Effector memory CD4-positive, alpha-beta T cell (primary cell): ENCODE measurements around the gene MAT1A.

Experiments
- DNase-seq, 3 donors: peaks; one replicate each; pipeline ENCODE4 v3.0.0-alpha.2; 2020
- H3K27ac ChIP-seq: 2 replicates; pipeline ENCODE4 v1.7.0; 2013; ENCODE audit warnings: mild to moderate bottlenecking, low read length, moderate library complexity; ENCODE audit not compliant: insufficient read depth, poor library complexity, severe bottlenecking
- H3K27me3 ChIP-seq: replicated peaks from 2 replicates; pipeline ENCODE4 v1.7.0; 2013; ENCODE audit warnings: mild to moderate bottlenecking, low read length; ENCODE audit not compliant: insufficient read depth, control insufficient read depth, poor library complexity, severe bottlenecking
- H3K36me3 ChIP-seq: 2 replicates; pipeline ENCODE4 v1.7.0; 2013; ENCODE audit warnings: mild to moderate bottlenecking, low read length, moderate library complexity; ENCODE audit not compliant: control insufficient read depth, insufficient read depth
- H3K4me1 ChIP-seq: 2 replicates; pipeline ENCODE4 v1.7.0; 2013; ENCODE audit warnings: low read length, mild to moderate bottlenecking; ENCODE audit not compliant: control insufficient read depth, insufficient read depth, poor library complexity, severe bottlenecking
- H3K4me3 ChIP-seq: 2 replicates; pipeline ENCODE4 v1.7.0; 2013; ENCODE audit warnings: low read length, low read depth, mild to moderate bottlenecking; ENCODE audit not compliant: insufficient read depth, poor library complexity, severe bottlenecking
- H3K9me3 ChIP-seq: 2 replicates; pipeline ENCODE4 v1.7.0; 2013; ENCODE audit warnings: mild to moderate bottlenecking, low read length, moderate library complexity; ENCODE audit not compliant: control insufficient read depth
- total RNA-seq, 3 donors: gene quantifications; one replicate each; lab custom pipeline; 2026; lab: John Stamatoyannopoulos, UW

MAT1A gene
- total RNA-seq = 0 reads per million in 3 donors

- no peak for DNase-seq
- H3K4me3 ChIP-seq = no peak within 1 kb of the TSS
These were observed at the start of gene MAT1A for GRCh38 chr10:80289451-80290287. MAT1A (minus strand) TSS chr10:80289658; CDS start chr10:80289423, 235 bp downstream.

DNA sequence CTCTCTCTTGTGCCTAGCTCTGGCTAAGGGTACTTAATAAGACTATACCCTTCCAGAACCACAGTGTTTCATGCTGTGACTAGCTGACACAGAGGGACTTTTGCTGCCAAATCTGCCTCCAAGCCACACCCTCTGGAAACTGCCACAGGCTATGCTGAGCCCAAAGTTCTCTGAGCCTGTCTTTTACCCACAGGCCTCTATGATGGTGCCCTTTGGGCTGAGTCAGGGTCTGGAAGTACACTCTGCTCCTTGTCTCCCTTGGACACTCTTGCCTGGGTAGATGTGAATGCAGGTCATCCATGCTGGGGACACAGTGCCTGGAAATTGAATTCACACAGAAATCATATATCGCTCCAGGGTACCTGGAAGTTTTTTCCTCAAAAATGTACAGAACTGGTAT lies 44.5 kb upstream of the MAT1A start:
- H3K36me3 ChIP-seq = no peaks in the 10 kb centered on the region
- no peaks in the 10 kb centered on the region for H3K4me1 ChIP-seq
- no peak overlapping the region for H3K27ac ChIP-seq
- H3K27me3 ChIP-seq = no peaks in the 10 kb centered on the region
- no peaks in the 10 kb centered on the region for H3K9me3 ChIP-seq
- no peak for DNase-seq
- no peak overlapping the region for H3K4me3 ChIP-seq

More at GRCh38 chr10:80289451-80290287, at the start of gene MAT1A:
- Histone ChIP-seq H3K4me1 (no peaks in the 10 kb centered on the region), H3K9me3 (no peaks in the 10 kb centered on the region), H3K27ac (no peak within 1 kb of the TSS), H3K36me3 (no peaks in the 10 kb centered on the region), H3K27me3 (peaks cover 4% of the 10 kb centered on the region)

GRCh38 chr10:80324891-80325364 lies 35.5 kb upstream of the MAT1A start:
- no peaks in the 10 kb centered on the region for H3K36me3 ChIP-seq
- H3K4me1 ChIP-seq = no peaks in the 10 kb centered on the region
- no peak overlapping the region for H3K27ac ChIP-seq
- H3K27me3 ChIP-seq = no peaks in the 10 kb centered on the region
- no peak overlapping the region for H3K4me3 ChIP-seq
- no peaks in the 10 kb centered on the region for H3K9me3 ChIP-seq
- no peak for DNase-seq

DNA sequence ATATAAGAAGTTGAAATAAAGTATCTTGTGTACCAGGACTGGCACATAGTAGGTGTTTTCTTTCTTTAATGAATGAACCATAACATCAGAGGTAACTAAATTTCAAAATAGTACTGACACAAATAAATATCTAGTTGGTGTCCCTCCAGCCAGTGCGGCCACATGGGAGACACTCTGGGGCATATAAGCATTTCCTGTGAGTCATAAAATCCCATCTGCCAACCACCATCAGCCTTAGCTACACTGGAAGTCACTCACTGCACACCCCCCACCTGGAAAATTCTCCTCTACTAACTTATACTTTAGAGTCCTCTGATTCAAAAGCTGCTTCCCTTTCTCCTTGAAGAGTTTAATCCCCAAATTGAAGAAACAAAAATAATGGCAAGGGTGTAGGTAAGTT lies 34.6 kb upstream of the MAT1A start:
- no peaks in the 10 kb centered on the region for H3K27me3 ChIP-seq
- DNase-seq = no peak
- no peak overlapping the region for H3K4me3 ChIP-seq
- H3K36me3 ChIP-seq = no peaks in the 10 kb centered on the region
- no peak overlapping the region for H3K27ac ChIP-seq
- no peaks in the 10 kb centered on the region for H3K9me3 ChIP-seq
- no peaks in the 10 kb centered on the region for H3K4me1 ChIP-seq

GRCh38 chr10:80323311-80323710 lies 33.9 kb upstream of the MAT1A start:
- no peaks in the 10 kb centered on the region for H3K4me1 ChIP-seq
- H3K4me3 ChIP-seq = no peak overlapping the region
- no peak overlapping the region for H3K27ac ChIP-seq
- H3K36me3 ChIP-seq = no peaks in the 10 kb centered on the region
- no peaks in the 10 kb centered on the region for H3K9me3 ChIP-seq
- DNase-seq = no peak
- no peaks in the 10 kb centered on the region for H3K27me3 ChIP-seq

GRCh38 chr10:80322711-80323110 lies 33.3 kb upstream of the MAT1A start:
- Histone ChIP-seq H3K9me3 (no peaks in the 10 kb centered on the region), H3K4me1 (no peaks in the 10 kb centered on the region), H3K27ac (no peak overlapping the region), H3K4me3 (no peak overlapping the region), H3K36me3 (no peaks in the 10 kb centered on the region), H3K27me3 (no peaks in the 10 kb centered on the region)
- no peak for DNase-seq

DNA sequence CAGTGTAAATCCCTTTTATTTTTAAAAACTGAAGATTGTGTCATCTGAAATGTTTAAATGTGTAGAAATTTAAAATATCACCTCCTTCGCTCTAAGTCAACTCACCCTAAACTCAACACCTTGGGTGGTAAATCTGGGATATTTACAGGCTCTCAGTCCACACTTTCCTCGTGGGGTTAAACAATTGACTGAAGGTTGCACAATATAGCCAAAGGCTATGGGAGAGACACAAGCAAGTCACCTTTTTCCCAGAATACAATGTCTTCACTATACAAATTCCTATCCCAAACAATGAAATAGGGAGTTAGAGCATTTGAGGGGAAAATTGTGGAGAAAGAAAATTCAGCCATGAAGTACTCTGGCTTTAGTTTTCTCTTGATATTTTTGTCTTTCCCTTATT lies 32.7 kb upstream of the MAT1A start:
- Histone ChIP-seq H3K4me1 (no peaks in the 10 kb centered on the region), H3K36me3 (no peaks in the 10 kb centered on the region)
- DNase-seq = no peak

DNA sequence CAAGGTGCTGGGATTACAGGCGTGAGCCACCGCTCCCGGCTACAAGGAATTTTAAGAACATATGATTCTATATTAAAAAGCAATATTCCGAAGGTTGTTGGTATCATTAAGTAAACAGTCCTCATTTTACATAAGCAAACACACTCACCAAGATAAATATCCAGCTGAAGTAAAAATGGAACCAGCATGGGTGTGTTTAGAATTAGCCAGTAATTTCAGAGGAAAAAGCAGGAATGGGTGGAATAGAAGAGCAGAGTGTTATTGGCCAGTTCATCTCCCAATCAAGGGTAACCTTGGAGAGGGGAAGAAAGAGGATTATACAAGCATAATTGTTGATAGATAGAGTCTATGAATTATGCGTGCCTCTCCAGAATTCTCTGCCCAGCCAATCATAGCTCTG lies 31.7 kb upstream of the MAT1A start:
- H3K36me3 ChIP-seq = no peaks in the 10 kb centered on the region

More for the DNA sequence above, 32.7 kb upstream of the MAT1A start:
- no peaks in the 10 kb centered on the region for H3K9me3 ChIP-seq
- H3K27me3 ChIP-seq = no peaks in the 10 kb centered on the region
- H3K4me3 ChIP-seq = no peak overlapping the region
- H3K27ac ChIP-seq = no peak overlapping the region

DNA sequence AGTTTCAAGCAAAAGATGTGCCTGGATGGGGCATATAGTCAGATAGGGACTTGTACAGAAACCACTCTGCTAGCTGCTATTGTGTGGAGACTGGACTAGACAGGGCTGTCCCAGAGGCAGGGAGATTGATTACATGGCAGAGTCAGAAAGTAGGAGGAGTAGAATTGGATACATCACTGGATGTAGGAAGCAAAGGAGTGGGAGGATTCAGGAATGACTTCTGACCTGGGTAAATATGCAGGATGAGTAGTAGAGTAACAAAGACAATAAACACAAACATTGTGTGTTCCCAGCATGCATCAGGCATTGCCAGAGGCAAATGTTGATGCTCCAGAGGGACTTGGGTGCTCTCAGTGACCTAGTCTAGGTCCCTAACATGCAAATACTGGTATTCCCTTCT lies 30.9 kb upstream of the MAT1A start:
- no peaks in the 10 kb centered on the region for H3K9me3 ChIP-seq

More for the DNA sequence above, 31.7 kb upstream of the MAT1A start:
- no peak overlapping the region for H3K4me3 ChIP-seq
- H3K4me1 ChIP-seq = no peaks in the 10 kb centered on the region
- H3K27me3 ChIP-seq = no peaks in the 10 kb centered on the region
- no peak overlapping the region for H3K27ac ChIP-seq
- DNase-seq = no peak
- H3K9me3 ChIP-seq = no peaks in the 10 kb centered on the region

DNA sequence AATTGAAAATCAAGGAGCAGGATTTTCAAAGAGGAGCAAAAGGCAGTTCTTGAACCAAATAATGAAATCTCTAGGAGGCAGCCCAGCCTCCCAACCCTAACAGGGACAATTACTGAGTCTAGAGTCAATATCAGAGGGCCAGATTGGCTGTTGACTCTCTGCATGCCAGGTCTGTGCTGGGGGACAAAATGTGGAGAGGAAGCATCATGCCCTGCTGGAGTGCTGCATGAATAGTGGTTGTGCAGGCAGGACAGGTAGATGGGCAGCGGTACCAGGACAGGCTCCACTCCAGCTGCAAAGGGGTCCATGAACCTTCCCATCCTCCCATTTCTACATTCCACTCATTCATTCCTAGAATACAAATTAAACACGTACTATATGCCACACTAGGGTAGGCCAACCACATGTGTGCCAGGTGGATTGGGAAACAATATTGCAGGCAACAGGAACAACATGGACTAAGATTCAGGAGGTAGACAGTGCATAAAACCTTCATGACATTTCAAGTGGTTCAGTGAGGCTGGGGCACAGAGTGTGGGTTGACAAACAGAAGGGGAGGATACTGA lies 30.4 kb upstream of the MAT1A start:
- Histone ChIP-seq H3K9me3 (no peaks in the 10 kb centered on the region), H3K4me1 (no peaks in the 10 kb centered on the region), H3K27ac (no peak overlapping the region), H3K27me3 (no peaks in the 10 kb centered on the region), H3K36me3 (no peaks in the 10 kb centered on the region), H3K4me3 (no peak overlapping the region)
- no peak for DNase-seq

More for the DNA sequence above, 30.9 kb upstream of the MAT1A start:
- no peak overlapping the region for H3K4me3 ChIP-seq
- H3K4me1 ChIP-seq = no peaks in the 10 kb centered on the region
- no peaks in the 10 kb centered on the region for H3K36me3 ChIP-seq
- H3K27me3 ChIP-seq = no peaks in the 10 kb centered on the region
- no peak overlapping the region for H3K27ac ChIP-seq
- DNase-seq = no peak
